Kidney (tissue), 14 donors: ENCODE measurements around the gene KLHL22. TPM values are rescaled to one million over a fixed set of nuclear protein-coding genes. Genes with fewer than 3 reads are reported as not detected.

Source experiments
- DNase-seq, 5 donors: peaks; one replicate each; pipeline ENCODE4 v3.0.0-alpha.2; 2013 to 2020
- FAIRE-seq: peaks from 2 replicates; lab custom pipeline; 2012; peaks lifted over from hg19 to GRCh38; lab: Jason Lieb, UNC
- H3K27ac ChIP-seq, 2 donors: one replicate each; pipeline ENCODE4 v1.7.0; 2013; ENCODE audit warnings: low read depth in 2 of 2, low read length in 2 of 2, inconsistent platforms in 1 of 2
- H3K27me3 ChIP-seq: one replicate; pipeline ENCODE4 v1.7.1; 2013; ENCODE audit warnings: low read length, inconsistent platforms; ENCODE audit not compliant: control insufficient read depth, insufficient read depth
- H3K36me3 ChIP-seq, 3 donors: one replicate each; pipeline versions ENCODE4 v1.7.0 to v1.7.1; 2013; ENCODE audit warnings: low read length in 3 of 3, control low read depth in 1 of 3, inconsistent platforms in 1 of 3; ENCODE audit not compliant: insufficient read depth in 3 of 3, control insufficient read depth in 2 of 3
- H3K4me1 ChIP-seq, 3 donors: one replicate each; pipeline versions ENCODE4 v1.7.0 to v1.7.1; 2013; ENCODE audit warnings: low read length in 3 of 3, inconsistent platforms in 1 of 3, low read depth in 1 of 3; ENCODE audit not compliant: control insufficient read depth in 2 of 3, insufficient read depth in 2 of 3
- H3K4me3 ChIP-seq, 3 donors: one replicate each; pipeline versions ENCODE4 v1.7.0 to v1.8.1; 2013; ENCODE audit warnings: low read length in 3 of 3, control low read depth in 1 of 3, inconsistent platforms in 1 of 3
- H3K9ac ChIP-seq, 3 donors: one replicate each; pipeline versions ENCODE4 v1.7.0 to v1.7.1; 2013; ENCODE audit warnings: low read length in 3 of 3, control low read depth in 1 of 3, inconsistent platforms in 1 of 3
- H3K9me3 ChIP-seq, 3 donors: one replicate each; pipeline versions ENCODE4 v1.7.0 to v1.7.1; 2013; ENCODE audit warnings: low read length in 3 of 3, control low read depth in 1 of 3, inconsistent platforms in 1 of 3; ENCODE audit not compliant: control insufficient read depth in 2 of 3, insufficient read depth in 1 of 3
- intact Hi-C: fragments of 100-400 bp; cut with DNase I; formaldehyde crosslinking; loops from one replicate; pipeline ENCODE4 v1.11.1; 2022
- polyA plus RNA-seq: library from polyadenylated mRNA; stranded (reverse); fragments of 350-450 nt; fragmentation: Illumina TruSeq; extraction: RNeasy Lipid Tissue Mini Kit (QIAGEN cat#74804); gene quantifications from one replicate; pipeline ENCODE4 v1.2.3, GENCODE V29; 2014; ENCODE audit warnings: low read depth, low replicate concordance; ENCODE audit not compliant: insufficient read depth
- total RNA-seq: library from RNA; stranded (reverse); fragmentation: NEBNext Ultra II Directional; extraction: Animal tissue kit (Norgen Biotek cat#: 25700); gene quantifications from one replicate; pipeline ENCODE4 v1.2.1, GENCODE V29; 2021
- TF ChIP-seq, protein P1 (sequence below): IDR thresholded peaks from 3 replicates; pipeline ENCODE4 v1.5.1; 2012; ENCODE audit warnings: mild to moderate bottlenecking, moderate library complexity, borderline replicate concordance; ENCODE audit not compliant: insufficient read depth; ENCODE audit errors: extremely low read depth
- donor health status: control.
- donor health status: control.
- donor health status: control.
- donor health status: control.
- donor health status: control.
- donor health status: DM: yes; HTN: yes; CAD: no.
- donor health status: Normal renal cell carcinoma (clear cell type).

Gene KLHL22
- total and polyA plus RNA-seq, 2 donors from 2014 or later, result 22.4 to 24.3 TPM

DNA sequence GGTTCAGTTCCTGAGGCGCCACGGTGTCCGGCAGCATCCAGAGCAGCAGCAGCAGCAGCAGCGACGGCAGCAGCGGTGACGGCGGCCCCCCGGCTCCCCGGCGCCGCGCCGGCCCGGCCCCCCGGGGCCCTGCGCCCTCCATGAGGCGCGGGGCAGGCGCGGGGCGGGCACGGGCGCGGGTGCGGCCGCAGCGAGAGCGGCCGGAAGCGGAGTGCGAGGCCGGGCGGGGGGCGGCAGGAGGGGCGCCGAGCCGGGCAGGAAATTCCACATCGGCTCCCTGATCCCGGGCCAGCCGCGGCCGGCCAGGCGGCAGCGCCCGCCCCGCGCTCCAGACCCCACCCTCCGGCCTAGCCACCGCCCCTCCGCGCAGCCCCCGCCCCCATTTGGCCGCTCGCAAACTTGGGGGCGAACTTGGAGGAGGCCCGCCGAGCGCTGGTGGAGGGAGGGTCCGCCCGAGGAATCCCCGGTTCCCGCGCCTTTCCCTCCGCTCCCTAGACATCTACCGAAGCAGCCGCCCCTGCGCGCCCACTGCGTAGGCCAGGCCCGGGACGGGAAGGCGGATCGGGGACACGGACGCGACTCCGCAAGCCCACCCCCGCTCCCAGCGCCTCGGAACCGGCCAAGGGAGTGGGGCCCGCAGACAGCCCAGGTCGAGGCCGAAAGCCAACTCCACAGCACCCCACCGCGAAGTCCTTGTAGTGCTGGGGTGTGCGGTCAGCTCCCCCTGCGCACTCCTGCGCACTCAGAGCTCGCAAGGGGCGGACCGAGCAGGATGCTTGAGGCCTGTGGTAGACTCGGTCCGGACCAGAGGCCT, 57.8 kb downstream of the KLHL22 start, which contains the start of gene SCARF2:
Gene SCARF2 (minus strand): TSS at position 213 of the 814 bp plus-strand sequence. CDS start 71 bp downstream, at position 142.
- peak within 1 kb of the TSS; percentile 53 to 81 (median 77) for H3K4me3 ChIP-seq
- no peaks in the 10 kb centered on the region for H3K9me3 ChIP-seq
- DNase-seq, result peak; percentile 81 to 93 (median 86)
- no peaks in the 10 kb centered on the region for H3K27me3 ChIP-seq
- H3K9ac ChIP-seq, result peak within 1 kb of the TSS; percentile 2 to 67 (median 40)
- intact Hi-C loops, result no loop called here
- TF ChIP-seq, protein P1, sequence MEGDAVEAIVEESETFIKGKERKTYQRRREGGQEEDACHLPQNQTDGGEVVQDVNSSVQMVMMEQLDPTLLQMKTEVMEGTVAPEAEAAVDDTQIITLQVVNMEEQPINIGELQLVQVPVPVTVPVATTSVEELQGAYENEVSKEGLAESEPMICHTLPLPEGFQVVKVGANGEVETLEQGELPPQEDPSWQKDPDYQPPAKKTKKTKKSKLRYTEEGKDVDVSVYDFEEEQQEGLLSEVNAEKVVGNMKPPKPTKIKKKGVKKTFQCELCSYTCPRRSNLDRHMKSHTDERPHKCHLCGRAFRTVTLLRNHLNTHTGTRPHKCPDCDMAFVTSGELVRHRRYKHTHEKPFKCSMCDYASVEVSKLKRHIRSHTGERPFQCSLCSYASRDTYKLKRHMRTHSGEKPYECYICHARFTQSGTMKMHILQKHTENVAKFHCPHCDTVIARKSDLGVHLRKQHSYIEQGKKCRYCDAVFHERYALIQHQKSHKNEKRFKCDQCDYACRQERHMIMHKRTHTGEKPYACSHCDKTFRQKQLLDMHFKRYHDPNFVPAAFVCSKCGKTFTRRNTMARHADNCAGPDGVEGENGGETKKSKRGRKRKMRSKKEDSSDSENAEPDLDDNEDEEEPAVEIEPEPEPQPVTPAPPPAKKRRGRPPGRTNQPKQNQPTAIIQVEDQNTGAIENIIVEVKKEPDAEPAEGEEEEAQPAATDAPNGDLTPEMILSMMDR, result no peak
- H3K36me3 ChIP-seq, result no peaks in the 10 kb centered on the region
- H3K27ac ChIP-seq, result peak within 1 kb of the TSS; percentile 45 to 63
- peaks cover 0 to 23% (median 4%) of the 10 kb centered on the region in 3 donors for H3K4me1 ChIP-seq
- no peak for FAIRE-seq

DNA sequence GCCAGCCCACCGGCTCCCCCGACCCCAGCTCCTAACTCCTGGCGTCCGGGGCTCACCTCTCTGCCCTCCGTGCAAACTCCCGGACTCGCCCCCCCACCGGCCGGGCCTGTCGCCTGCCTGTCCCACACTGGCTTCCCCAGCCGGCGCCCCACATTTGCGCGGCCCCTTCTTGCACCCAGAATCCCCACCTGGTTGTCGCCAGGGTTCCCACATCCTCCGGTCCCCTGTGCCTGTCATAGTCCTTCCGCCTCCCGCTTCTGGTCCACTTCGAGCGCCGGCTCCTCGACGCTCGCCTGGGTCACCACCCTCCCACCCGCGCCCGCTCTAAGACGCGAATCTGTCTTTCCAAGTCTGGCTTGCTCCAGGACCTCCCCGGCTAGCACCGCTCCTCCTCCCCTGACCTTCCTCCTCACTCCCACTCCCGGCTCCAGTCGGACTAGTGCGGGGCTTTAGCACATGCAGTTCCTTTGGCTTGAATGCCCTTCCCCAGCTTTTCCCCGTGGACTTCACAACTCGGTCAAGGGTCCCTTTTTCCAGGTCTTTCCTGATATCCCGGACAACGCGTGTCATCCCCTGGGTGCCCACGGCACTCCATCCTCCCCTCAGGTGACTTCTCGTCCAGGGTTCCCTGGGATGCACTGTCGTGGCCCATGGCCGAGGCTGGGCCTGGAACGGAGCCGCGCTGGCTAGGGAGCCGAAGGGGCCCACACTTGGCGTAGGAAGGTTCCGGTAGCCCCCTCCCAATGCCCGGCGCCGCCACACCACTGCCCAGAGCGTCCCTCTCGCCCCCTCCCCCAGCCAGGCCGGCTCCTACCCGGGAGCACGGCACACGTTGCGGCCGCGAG, 58.6 kb downstream of the KLHL22 start:
- no peaks in the 10 kb centered on the region for H3K9me3 ChIP-seq
- peak overlapping the region; percentile 2 to 58 (median 40) for H3K9ac ChIP-seq
- DNase-seq (peak; percentile 46 to 83 (median 61)), FAIRE-seq (no peak)
- intact Hi-C loops, result no loop called here
- H3K4me3 ChIP-seq, result peak overlapping the region; percentile 53 to 81 (median 77)
- H3K27ac ChIP-seq, result peak overlapping the region; percentile 45 to 51
- no peaks in the 10 kb centered on the region for H3K36me3 ChIP-seq
- peaks cover 0 to 19% (median 3%) of the 10 kb centered on the region in 3 donors for H3K4me1 ChIP-seq
- TF ChIP-seq, protein P1, result no peak
- H3K27me3 ChIP-seq, result no peaks in the 10 kb centered on the region

DNA sequence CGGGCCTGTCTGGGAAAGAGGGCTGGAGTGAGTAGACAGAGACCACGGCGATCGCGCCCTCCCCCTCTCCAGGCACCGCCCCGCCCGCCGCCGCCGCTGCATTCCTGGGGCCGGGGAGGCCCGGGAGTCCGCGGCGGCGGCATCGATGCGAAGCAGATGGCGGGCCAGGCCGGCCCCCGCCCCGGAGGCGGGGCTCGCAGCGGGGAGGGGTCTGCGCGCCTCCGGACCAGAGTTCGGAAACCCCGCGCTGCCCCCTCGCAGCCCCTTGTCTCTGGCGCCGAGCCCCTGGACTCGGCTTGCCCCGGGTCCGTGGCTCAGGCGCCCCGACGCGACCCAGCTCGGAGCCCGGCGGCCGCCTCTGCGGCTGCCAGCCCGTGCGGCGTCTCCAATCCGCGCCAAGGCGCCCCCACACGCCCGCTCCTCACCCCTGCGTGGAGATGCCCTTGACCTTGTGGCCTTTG, 59.3 kb downstream of the KLHL22 start:
- TF ChIP-seq, protein P1, result no peak
- H3K4me3 ChIP-seq, result peak overlapping the region in 2 of 3 donors; percentile 77 to 81
- H3K27me3 ChIP-seq, result no peaks in the 10 kb centered on the region
- peaks cover 0 to 20% (median 0%) of the 10 kb centered on the region in 3 donors for H3K4me1 ChIP-seq
- H3K9ac ChIP-seq, result peak overlapping the region in 1 of 3 donors; percentile 67
- FAIRE-seq (no peak), DNase-seq (peak; percentile 71 to 92 (median 84))
- no peaks in the 10 kb centered on the region for H3K36me3 ChIP-seq
- H3K9me3 ChIP-seq, result no peaks in the 10 kb centered on the region
- intact Hi-C loops, result no loop called here
- no peak overlapping the region for H3K27ac ChIP-seq
